Subcutaneous adipose tissue (tissue), 4 donors: ENCODE data around the gene C3orf70. TPM values are rescaled to one million over a fixed set of nuclear protein-coding genes. Genes with fewer than 3 reads are reported as not detected.

ENCODE experiments used
- total RNA-seq, 4 donors: library from RNA; depleted of rRNA; stranded (reverse); fragments of >200 nt; gene quantifications; one replicate each; pipeline ENCODE4 v1.1.0, GENCODE V29; 2016
- TF ChIP-seq, protein P1 (sequence below): fragments of 450-650 bp; IDR thresholded peaks from one replicate; pipeline ENCODE4 v1.5.1; 2016; ENCODE audit warnings: low read depth, mild to moderate bottlenecking, control low read depth, antibody characterized with exemption, moderate library complexity

Gene C3orf70
- total RNA-seq, 4 donors from 2014 or later = 0.68 to 4.1 (median 2.3) TPM

DNA sequence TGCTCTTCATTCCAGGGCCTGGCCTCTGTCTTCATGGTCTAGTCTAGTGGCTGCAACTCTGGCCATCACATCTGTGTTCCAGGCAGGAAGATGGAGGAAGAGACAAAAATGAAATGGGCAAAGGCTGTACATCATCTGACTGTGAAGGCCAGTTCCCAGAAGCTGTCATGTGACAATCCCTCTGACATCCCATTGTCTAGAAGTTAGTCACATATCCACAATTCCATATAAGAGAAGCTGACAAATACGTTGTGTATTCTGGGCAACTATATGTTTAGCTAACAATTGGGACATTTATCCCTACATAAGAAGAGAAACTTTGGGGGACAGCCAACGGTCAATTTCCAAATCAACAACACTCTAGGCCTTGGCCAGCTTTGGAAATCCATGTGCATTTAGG is 34.5 kb upstream of the C3orf70 start:
- TF ChIP-seq, protein P1, sequence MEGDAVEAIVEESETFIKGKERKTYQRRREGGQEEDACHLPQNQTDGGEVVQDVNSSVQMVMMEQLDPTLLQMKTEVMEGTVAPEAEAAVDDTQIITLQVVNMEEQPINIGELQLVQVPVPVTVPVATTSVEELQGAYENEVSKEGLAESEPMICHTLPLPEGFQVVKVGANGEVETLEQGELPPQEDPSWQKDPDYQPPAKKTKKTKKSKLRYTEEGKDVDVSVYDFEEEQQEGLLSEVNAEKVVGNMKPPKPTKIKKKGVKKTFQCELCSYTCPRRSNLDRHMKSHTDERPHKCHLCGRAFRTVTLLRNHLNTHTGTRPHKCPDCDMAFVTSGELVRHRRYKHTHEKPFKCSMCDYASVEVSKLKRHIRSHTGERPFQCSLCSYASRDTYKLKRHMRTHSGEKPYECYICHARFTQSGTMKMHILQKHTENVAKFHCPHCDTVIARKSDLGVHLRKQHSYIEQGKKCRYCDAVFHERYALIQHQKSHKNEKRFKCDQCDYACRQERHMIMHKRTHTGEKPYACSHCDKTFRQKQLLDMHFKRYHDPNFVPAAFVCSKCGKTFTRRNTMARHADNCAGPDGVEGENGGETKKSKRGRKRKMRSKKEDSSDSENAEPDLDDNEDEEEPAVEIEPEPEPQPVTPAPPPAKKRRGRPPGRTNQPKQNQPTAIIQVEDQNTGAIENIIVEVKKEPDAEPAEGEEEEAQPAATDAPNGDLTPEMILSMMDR = no peak

DNA sequence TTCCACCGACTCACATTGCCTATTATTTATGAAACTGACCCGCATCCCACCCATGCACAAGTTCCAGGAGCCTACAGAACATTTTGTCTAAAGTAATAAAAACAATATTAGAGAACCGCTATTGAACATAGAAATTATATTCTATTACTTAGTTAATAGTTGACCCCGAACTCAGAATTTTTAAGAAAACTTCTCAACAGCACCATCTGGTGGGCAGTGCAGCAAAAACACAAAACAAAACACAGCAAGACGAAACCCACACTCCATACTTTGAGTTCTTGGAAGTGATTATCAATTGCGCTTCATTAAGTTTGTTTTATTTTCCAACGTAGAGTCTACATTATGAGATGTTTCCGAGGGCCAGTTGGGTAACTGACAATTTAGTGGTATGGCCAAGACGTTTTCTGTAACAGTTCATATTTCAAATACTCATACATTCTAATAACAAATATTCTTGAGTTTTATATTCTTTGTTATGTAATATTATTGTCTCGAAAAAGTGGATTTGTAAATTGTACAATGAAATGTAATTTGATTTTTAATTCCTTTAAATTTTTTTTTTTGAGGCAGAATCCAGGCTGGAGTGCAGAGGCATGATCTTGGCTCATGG is 24.0 kb upstream of the C3orf70 start:
- TF ChIP-seq, protein P1 = no peak

DNA sequence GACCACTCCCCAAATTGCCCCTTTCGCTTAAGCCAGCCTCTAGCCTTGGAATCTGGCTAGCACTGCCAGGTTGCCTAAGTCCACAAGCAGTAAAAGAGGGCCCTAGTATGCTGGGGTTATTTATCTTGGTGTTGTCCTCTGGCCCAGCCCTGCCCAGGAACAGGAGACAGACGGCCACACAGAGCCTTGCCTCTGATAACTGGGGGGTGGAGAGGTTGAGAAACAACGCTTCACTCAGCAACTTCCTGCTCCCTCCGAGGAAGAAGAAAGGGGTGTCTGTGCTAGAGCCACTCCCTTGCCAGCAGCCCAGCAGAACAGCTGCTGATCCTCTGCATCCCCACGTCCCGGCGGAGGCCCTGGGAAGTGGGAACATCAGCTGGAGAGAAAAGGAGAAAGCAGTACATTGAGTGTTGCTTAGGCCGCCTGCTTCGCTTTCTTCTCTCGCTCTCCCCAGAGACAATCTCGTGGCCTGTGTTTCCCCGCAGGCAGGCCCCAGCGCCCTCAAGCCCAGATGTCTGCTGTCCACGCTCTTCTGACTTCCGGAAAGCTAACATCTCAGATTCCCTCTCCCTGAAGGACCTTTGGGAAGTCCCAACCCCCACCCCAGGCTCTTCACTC is 22.6 kb upstream of the C3orf70 start:
- TF ChIP-seq, protein P1 = no peak

DNA sequence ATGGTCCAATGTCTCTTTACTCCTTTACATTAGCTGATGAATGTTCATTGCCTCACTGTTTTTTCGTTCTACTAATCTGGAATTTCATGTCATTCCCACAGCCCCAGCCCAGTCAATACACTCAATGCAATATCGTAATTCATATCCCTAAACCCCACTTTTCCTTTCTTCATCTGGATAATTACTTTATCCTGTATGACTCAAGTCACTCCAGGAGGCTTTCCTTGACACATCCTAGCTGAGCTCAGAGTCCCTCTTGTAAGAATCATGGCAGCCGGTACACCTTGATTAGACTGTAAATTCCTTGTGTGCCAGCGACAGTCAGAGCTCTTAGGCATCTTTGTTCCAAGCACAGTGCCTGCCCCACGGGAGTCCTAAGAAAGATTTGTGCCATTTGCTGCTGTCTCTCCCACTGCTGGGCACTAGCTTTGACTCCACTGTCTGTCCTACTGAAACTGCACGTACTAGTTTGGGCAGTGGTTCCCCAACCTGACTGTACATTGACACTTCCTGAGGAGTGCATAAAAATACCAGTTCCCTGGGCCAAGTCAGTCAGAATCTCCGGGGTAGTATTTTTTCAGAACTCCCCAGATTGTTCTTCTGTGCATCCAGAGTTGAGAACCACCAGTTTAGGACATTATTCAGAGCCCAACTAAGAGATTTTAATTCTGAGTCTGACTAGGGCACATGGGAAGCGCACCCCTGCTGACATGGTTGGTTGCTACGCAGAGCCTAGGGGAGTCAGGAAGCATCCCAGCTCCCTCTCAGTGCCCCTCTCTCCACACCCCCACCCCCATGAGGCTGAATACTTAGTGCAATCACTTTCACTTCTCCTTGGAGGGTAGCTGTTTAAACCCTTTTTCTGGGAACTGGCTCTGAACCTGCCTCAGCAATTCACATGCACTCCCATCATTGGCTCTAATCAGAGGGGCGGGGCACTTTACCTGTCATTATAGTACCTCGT is 19.5 kb upstream of the C3orf70 start:
- TF ChIP-seq, protein P1 = no peak

DNA sequence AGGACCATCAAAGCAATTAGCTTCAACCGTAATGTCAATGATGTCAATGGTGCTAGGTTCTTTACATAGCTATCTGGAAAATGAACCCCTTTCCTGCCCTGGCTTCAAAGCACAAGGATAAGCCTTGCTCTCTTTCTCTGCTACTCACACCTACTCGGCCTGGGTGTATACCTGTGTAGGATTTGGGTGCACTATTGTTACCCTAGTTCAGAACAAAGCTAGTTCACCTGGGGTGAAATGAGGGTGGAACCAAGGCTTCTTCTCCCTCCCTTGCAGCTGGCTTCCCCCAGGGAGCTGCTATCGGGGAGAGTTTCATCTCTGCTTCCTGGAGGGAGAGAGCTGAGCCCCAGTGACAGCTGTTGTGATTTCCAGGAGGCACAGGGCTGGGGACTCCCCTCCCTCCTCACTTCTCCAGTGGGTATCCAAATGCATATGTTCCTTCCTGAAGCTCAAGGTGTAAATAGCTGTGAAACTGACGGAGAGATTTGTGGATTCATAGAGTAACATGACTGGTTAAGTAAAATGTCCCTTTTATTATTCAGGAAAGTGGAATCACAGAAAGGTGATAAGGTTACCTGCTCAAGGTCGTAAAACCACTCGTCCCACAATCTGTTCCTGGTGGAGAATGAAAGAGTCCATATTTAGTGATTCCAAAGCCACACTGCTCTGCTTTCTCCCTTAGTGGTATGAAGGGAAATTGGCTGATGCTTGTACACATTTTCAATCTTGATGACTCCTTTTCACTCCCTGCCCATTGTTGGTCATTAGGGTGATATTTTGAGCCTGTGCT is 11.8 kb upstream of the C3orf70 start:
- TF ChIP-seq, protein P1 = no peak

DNA sequence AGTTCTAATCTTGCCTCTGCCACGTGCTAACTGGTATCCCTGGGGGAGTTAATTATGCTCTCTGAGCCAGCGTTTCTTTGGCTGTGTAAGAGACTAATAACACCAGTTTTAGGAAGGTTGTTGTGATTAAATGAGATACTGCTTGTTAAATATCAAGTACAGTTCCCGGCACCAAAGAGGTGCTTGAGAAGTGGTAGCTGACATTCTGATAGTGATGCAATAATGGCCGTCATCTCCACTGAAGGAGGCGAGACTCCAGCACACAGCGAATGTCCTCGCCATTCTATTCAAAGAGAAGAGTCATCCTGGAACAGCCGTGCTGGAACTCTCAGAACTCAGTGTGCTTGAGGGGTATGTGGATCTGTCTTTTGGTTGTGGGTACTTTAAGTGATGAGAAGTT is 9.8 kb upstream of the C3orf70 start:
- TF ChIP-seq, protein P1 = no peak
